ENCODE data around the gene UTP20.
A peak's percentile ranks its signal among the peaks of the same experiment; 100 is the strongest.
"Not testable (repeated sequence)": the region's sequence is repeated elsewhere in the genome, so short reads cannot be mapped to it uniquely, and the experiment has no call there.

UTP20 gene

DNA sequence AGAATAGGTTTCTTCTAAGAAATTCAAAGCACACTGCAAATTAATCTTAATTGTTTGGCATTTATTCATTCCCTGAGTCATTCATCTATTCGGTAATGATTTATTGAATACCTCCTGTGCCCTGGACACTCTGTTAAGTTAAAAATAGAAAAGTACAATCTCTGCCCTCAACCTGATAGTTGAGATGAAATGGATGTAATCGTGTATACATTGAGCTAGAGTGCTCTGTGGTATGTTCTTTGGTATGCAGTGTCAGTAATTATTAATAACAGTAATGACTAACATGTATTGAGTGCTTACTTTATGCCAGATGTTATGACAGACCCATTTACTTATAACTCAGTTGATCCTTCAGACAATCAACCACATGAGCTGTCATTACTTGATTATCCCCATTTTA, 47.6 kb downstream of the UTP20 start:
- DNase-seq (ENCODE audit: low spot score), result no peak

DNA sequence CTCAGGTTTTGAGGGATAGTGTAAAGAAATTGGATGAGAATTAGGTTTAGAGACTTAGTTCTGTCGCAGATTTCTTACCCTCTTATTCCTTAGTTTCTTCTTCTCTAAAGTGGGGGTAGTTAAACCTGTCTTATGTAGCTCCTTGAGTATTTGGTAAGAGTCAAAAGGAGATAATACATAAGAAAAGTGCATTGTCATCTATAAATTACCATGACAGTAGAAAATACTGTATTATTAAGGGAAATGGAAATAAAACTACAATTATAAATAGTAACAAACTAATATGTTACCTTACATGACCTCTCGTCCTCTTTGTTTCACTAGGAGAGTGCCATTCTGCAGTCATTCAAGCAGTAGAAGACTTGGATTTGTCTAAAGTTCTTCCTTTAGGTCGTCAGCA, 49.0 kb downstream of the UTP20 start:
- no peak for DNase-seq (ENCODE audit: low spot score)

DNA sequence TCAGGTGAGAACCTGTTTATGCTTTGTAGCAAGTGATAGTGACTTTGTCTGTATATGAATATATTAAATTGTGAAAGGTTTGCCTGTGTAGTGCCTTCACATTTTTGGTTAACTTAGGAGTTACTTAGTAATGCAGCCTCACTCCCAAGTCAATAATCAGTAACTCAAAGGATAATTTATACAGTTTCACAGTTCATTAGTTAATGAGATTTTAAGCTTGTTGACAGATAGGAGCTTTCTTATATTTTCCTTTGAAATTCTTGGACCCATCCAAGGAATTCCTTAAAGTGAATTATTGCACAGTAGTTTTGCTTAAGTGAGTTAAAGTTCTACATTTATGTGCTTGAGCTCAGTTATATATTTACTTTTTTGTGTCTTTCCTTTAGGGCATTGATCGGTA, 50.7 kb downstream of the UTP20 start:
- no peak for DNase-seq (ENCODE audit: low spot score)

DNA sequence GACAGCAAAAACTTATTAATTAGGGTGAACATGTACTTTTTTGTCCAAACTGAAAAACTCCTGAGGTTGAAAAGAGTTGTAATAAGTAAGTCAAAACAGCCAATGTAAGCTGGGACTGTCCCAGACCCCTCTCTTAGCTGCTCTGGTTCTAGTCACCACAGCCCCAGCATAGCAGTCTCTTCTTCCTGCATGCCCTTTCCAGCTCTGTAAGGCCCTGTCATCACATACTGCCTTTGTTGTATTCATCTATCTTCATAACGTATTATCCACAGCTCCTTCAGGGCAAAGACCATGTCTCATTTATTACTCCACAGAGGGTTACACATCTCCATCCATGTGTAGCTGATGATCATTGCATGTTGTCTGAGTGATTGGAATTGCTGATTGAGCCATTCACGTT, 56.5 kb downstream of the UTP20 start:
- DNase-seq (ENCODE audit: low spot score), result no peak

DNA sequence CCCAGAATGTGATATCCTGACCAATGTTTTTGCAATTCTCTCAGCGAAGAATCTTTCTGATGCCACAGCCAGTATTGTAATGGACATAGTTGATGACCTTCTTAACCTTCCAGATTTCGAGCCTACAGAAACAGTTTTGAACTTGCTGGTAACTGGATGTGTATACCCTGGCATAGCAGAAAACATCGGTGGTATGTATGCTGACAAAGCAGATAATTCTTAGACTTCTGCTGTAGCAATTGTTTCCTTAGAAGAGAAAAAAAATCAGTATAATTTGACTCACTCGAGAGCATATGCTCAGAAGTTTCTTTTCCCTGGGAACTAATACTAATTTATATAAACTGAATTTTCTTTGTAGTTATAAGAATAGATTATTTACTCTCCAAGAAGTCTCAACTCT, 58.2 kb downstream of the UTP20 start:
- DNase-seq (ENCODE audit: low spot score), result no peak

DNA sequence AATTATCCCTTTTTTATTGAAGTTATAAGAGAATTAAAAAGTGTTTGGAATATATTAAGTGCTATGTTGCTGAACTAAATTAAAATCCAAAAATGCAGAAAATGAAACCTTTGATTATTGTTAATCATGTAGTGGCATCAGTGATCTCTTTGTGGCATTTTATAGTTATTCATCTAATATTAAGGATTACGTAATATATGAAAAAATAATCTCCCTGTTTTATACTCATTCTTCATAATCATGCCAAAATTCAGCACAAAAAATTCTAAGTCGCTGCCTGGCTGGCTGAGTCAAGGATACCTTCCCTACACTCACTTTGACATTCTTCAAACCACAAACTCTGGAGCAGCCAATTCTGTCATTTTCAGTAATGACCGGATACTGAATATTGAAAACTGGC, 64.0 kb downstream of the UTP20 start:
- no peak for DNase-seq (ENCODE audit: low spot score)

DNA sequence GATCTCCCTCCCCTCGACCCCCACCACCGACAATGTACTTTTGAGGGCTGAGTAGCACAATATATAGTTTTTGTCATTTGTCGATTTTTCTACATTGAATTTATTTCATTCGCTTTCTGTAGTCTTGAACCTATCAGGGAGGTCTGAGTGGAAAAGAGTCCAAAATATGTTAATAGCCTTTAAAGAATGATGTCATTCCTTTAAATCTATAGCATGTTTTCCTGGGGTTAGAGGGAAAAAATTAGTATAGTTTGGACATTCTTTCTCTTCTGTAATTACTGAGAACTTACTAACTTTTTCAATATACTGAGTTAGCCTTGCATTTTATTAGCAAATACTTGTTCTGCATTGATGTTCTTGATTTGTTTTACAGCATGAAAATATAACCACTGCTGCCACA, 71.8 kb downstream of the UTP20 start:
- no peak for DNase-seq (ENCODE audit: low spot score)

DNA sequence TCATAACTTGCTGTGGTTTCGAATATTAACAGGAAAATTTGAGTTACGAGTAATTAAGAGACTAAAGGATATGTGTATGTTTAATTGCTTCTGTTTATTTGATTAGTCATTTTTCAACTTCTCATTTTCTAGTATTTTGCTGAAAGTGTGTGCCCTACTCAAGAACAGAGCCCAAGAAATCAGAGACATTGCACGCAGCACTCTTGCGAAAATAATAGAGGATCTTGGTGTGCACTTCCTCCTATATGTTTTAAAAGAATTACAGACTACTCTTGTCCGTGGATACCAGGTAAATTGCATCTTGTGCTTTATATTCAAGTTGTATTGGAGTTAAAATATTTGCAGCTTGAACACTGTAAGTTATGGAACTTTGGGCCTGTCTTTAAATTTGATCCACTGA, 76.9 kb downstream of the UTP20 start:
- no peak for DNase-seq (ENCODE audit: low spot score)

DNA sequence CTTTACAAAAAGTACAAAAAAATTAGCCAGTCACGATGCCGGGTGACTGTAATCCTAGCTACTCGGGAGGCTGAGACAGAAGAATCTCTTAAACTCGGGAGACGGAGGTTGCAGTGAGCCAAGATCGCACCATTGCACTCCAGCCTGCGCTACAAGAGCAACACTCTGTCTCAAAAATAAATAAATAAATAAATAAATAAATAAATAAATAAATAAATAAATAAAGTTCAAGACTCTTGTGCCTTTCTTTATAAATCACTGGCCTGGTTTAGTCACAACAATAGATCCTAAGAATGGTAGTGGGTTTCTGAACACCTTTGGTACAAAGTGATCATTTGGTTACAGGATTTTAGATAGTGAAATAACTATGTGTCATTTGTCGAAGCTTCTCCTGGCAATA, 81.5 kb downstream of the UTP20 start:
- DNase-seq (ENCODE audit: low spot score), result no peak

DNA sequence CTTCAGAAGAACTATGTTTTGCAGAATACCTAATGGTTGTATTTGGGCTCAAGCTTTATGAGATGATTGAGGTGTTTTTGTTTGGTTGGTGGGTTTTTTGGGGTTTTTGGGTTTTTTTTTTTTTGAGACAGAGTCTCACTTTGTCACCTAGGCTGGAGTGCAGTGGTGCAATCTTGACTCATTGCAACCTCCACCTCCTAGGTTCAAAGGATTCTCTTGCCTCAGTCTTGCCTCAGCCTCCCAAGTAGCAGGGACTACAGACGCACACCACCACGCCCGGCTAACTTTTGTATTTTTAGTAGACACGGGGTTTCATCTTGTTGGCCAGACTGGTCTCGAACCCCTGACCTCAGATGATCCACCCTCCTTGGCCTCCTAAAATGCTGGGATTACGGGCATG, 88.1 kb downstream of the UTP20 start:
- DNase-seq (ENCODE audit: low spot score), result no peak

DNA sequence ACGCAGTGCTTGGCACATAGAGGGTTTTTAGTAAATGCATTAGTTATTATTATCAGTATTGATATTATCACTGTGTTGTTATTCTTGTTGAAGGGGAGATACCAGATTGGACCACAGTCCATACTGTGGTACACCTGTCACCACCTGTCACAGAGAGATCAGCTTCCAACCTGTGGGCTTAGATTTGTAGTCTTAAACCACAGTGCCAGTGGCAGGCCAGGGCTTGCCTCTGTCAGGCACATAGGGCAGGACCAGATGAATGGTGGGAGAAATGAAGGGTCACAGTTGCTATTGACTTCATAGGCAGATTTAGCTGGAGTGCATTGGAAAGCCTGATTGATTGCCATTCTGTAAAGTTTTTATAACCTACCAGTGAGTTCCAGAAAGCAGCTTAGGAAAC, 92.5 kb downstream of the UTP20 start:
- no peak for DNase-seq (ENCODE audit: low spot score)

DNA sequence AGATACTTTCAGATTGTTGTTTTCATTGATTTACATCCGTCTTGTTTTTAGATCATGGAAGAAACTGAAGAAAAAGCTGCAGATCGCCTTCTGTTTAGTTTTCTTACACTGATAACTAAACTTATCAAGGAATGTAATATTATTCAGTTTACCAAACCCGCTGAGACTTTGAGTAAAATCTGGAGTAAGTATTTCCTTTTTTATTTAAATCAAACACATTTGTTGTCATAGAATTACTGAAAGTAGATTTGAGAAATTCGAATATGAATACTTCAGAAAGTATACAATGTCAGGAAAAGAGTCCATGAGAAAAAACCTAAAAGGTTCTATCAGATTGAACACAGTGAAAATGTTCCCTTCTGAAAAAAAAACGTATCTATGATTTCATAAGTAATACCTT, 95.7 kb downstream of the UTP20 start:
- no peak for DNase-seq (ENCODE audit: low spot score)

DNA sequence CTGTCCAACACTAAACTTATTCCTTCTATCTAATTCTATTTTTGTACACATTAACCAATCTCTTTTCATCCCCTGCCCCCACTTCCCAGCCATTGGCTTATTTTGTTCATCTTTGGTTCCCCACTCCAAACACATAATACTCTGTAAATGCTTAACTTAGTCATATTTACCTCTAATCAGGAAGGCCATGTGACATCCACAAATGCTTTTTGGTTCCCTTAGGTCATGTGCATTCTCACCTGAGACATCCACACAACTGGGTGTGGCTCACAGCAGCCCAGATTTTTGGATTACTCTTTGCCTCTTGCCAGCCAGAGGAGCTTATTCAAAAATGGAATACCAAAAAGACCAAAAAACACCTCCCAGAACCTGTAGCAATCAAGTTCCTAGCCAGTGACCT, 99.2 kb downstream of the UTP20 start:
- no peak for DNase-seq (ENCODE audit: low spot score)

DNA sequence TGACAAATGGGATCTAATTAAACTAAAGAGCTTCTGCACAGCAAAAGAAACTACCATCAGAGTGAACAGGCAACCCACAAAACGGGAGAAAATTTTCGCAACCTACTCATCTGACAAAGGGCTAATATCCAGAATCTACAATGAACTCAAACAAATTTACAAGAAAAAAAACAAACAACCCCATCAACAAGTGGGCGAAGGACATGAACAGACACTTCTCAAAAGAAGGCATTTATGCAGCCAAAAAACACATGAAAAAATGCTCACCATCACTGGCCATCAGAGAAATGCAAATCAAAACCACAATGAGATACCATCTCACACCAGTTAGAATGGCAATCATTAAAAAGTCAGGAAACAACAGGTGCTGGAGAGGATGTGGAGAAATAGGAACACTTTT, 111.3 kb downstream of the UTP20 start:
- DNase-seq (ENCODE audit: low spot score), result not testable (repeated sequence)

DNA sequence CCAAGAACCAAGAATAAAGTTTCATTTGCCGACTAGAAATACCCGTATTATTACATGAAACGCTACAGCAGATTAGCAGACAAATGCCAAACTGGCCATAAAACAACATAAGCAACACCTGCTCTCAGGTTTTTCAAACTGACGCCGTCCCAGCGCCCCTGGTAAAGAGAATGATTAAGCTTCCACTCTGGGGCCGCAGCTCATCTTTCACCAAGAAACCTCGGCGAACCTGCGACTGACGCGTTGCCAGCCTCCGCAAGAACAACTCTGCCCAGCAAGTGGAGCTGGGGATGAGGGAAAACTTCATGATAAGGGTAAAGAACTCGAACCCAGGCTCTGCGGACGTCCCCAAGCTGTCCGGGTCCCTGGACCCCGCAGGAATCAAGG, 127.1 kb downstream of the UTP20 start:
- peak; percentile 12 for DNase-seq (ENCODE audit: low spot score)

DNA sequence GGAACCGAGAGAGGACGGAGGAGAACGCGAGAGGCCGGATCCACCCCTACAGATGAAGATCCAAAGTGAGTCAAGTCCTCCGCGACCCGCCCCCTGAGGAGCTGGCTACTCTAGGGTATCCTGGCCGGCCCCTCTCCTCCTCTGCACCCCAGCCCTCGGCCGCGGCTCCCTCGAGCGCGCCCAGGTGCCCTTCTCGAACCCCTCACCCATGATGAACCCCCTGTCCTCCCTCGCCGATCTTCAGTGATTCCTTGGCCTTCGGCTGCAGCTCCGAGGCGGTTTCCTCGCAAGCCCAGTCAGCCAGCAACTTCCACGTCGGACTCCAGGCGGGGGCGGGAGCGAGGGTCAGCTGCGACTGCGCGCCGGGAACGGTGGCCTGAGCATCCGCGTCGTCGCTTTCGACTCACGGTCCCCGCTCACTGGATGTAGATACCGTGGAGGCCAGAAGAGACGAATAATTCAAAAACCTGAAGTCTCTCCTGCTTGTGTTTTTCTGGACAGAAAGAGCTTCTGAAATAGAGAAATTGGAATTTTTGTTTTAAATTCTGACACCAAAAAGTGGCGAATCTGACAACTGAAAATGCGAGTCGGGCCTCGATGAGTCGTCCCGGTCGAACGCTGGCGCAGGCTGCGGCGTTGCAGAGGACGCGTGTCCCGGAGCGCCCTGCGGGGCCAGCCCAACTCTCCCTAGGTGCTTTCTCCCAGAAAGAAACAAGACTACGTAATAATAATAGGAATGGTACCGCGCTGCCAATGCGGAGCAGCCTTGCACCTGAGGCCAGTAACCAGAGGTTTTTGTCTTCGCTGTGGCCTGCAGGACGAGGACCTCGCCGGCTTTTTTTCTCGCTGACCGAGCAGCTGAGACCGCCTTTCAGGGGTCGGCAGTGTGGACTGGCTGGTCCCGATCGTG, 127.8 kb downstream of the UTP20 start, which contains the start of gene ARL1:
ARL1 (minus strand) TSS at position 337 of the 910 bp plus-strand sequence; CDS start at position 210, 127 bp downstream.
- peak; percentile 77 for DNase-seq (ENCODE audit: low spot score)

DNA sequence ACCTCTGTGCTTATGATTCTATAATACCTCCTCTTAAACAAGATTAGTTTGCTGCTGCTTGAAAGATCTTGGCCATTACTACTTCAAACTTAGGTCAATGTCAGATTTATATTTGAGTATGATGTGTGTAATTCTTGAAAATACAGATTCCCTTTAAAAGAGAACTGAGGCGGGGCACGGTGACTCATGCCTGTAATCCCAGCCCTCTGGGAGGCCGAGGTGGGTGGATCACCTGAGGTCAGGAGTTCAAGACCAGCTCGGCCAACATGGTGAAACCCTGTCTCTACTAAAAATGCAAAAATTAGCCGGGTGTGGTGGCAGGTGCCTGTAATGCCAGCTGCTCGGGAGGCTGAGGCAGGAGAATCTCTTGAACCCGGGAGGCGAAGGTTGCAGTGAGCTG, 130.3 kb downstream of the UTP20 start:
- DNase-seq (ENCODE audit: low spot score), result not testable (repeated sequence)

DNA sequence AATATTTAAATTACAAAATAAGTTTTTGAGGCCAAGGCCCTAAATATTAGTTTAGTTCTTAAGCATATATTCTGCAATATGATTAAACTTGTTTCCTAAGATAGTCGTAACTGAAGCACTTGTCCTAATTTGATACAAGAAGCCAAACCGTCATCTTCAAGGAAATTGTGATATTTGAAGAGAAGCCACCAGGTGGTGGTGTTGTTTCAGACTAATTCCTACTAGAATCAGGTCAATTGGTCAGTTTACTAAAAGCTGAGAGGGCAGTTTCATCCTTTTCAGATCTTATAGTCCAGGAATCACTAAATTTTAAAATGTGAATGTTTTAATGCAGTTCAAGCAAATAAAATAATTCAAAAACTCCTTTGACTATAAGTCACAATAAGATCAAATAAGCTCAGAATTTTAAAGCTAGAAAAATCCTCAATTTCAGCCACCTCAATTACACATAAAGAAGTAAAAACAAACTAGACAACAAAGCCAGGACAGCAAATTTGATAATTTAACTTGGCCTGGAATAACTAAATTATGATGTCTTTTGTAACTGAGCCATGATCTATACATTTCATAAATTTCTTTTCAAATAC, 134.7 kb downstream of the UTP20 start:
- DNase-seq (ENCODE audit: low spot score), result peak; percentile 43

DNA sequence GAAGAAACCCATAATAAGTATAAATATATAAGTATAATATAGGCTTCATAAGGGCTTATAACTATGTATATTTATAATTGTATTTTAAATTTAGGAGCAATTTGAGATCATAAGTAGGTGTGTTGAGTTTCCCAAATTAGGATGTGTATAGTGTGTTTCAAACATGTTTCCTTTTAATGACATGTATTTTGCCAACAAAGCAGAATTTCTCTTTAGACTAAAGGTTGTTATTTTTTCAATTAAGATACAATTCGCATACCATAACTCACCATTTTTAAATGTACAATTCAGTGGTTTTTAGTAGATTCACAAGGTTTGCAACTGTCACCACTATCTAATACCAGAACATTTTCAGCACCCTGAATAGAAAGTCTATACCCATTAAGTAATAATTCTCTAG, 135.3 kb downstream of the UTP20 start:
- no peak for DNase-seq (ENCODE audit: low spot score)

DNA sequence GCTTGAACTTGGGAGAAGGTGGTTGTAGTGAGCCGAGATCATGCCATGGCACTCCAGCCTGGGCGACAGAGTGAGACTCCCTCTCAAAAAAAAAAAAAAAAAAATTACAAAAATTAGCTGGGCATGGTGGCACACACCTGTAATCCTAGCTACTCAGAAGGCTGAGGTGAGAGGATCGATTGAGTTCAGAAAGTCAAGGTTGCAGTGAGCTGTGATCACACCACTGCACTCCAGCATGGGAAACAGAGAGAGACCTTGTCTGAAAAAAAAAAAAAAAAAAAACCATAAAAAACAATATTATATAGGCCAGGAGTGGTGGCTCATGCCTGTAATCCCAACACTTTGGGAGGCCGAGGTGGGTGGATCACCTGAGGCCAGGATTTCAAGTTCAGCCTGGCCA, 142.2 kb downstream of the UTP20 start:
- DNase-seq (ENCODE audit: low spot score), result not testable (repeated sequence)

DNA sequence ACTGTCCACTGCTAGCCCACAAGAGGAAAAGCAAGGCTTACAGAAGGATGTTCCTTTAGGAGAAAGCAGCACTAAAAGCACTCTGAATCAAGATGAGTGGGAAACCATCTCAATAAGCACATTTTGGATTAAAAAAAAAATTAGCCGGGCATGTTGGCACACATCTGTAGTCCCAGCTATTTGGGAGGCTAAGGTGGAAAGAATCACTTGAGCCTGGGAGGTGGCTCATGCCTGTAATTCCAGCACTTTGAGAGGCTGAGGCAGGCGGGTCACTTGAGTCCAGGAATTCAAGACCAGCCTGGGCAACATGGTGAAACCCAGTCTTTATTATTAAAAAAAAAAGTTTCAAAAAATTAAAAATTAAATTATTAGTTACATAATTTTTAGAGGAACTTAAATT, 144.7 kb downstream of the UTP20 start:
- no peak for DNase-seq (ENCODE audit: low spot score)

DNA sequence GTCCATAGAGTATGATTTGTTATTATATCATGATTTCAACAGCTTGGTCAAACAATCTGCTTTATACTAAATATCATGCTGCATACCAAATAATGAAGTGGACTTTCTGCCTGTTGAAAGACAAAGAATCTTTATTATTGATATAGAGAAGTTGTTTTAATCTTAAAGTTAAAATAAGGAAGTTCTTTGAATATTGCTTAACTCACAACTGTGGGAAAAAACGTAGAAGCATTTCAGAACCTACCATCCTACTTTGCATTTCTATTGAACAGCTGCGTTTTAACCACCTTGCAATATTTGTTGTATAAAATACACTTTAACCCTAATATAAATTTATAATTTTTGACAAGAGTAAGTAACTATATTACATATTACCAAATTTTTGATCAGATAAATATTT, 150.6 kb downstream of the UTP20 start:
- DNase-seq (ENCODE audit: low spot score), result no peak

DNA sequence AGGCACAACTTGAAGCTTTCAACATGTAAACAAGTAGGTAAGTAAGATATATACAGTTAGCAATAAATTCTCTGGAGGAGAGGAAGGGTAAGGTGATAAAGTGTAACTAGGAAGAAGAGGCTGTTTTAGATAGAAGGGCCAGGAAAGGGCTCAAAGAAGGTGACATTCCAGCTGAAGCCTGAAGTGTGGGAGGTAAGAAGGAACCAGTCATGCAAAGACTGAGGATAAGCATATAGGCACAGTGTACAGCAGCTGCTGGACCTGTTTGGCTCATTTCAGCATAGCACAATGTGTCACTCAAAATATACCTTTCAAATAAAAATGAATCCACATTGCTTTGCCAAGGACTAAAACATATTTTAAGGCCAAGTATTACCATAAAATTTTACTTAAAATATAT, 156.2 kb downstream of the UTP20 start:
- no peak for DNase-seq (ENCODE audit: low spot score)
